ENCODE results near the gene SNAI3.

SNAI3 gene

GRCh38 chr16:88702371-88703210, 16.3 kb upstream of the SNAI3 start:
- H3K27ac ChIP-seq = no peak overlapping the region
- TF ChIP-seq CTCF (IDR thresholded peaks at IDR 0.05) (no peak), ZFX (IDR thresholded peaks at IDR 0.05; ENCODE audit: borderline replicate concordance) (no peak)

GRCh38 chr16:88701581-88702370, 15.5 kb upstream of the SNAI3 start:
- H3K27ac ChIP-seq = no peak overlapping the region
- TF ChIP-seq CTCF (IDR thresholded peaks at IDR 0.05) (no peak), ZFX (IDR thresholded peaks at IDR 0.05; ENCODE audit: borderline replicate concordance) (no peak)

- TF ChIP-seq CTCF (IDR thresholded peaks at IDR 0.05) = no peak
- TF ChIP-seq ZFX (IDR thresholded peaks at IDR 0.05; ENCODE audit: borderline replicate concordance) = no peak
- H3K27ac ChIP-seq = no peak overlapping the region
Measured at GRCh38 chr16:88700636-88701482, 14.6 kb upstream of the SNAI3 start.

- no peak overlapping the region for H3K27ac ChIP-seq
- TF ChIP-seq ZFX (IDR thresholded peaks at IDR 0.05; ENCODE audit: borderline replicate concordance) (no peak), CTCF (IDR thresholded peaks at IDR 0.05) (no peak)
Measured at GRCh38 chr16:88700322-88700635, 14.0 kb upstream of the SNAI3 start.

- no peak overlapping the region for H3K27ac ChIP-seq
- TF ChIP-seq ZFX (IDR thresholded peaks at IDR 0.05; ENCODE audit: borderline replicate concordance) (no peak), CTCF (IDR thresholded peaks at IDR 0.05) (no peak)
Measured at GRCh38 chr16:88699180-88699579, 12.9 kb upstream of the SNAI3 start.

GRCh38 chr16:88698646-88699045, 12.3 kb upstream of the SNAI3 start:
- H3K27ac ChIP-seq = no peak overlapping the region
- TF ChIP-seq ZFX (IDR thresholded peaks at IDR 0.05; ENCODE audit: borderline replicate concordance) (no peak), CTCF (IDR thresholded peaks at IDR 0.05) (no peak)

Data from 22Rv1 (cell line).